ENCODE data around the gene MYLIP. TPM values are rescaled to one million over a fixed set of nuclear protein-coding genes. Genes with fewer than 3 reads are reported as not detected.

The MYLIP gene
- total and polyA plus RNA-seq, 2 of the 13 experiments (the other 11 are each of a cell fraction or from before 2014, with no cell fraction given): 3.4 to 10.8 TPM

- TF ChIP-seq KDM4B (CRISPR knock-in tag; IDR thresholded peaks at IDR 0.05) (no peak), ZNF543 (CRISPR knock-in tag; IDR thresholded peaks at IDR 0.05) (no peak), PHF8 (CRISPR knock-in tag; IDR thresholded peaks at IDR 0.05) (no peak)
Observed at GRCh38 chr6:16166871-16167608, 38.2 kb downstream of the MYLIP start (continued).

DNA sequence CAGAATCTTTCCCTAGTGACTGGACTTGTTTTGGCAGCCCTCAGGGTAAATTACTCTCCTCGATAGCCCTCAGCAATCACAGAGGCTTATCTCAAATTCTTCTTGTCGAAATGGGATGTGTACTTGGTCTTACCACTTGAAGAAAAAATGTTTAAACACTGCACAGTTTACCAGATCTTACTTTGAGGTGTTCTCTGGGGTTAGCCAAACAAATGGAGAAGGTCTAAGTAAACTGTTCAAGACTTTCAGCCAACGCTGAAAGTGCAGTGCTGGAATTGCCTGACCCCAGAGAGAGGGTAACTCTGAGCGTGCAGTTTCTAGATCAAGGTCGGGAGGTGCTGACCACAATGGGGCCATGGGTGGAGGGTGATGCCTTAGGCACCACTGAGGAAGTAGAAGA is 39.2 kb downstream of the MYLIP start:
- BruUV-seq (replicated peaks): no TSS peak
- no peak overlapping the region for H3K27ac ChIP-seq (ENCODE audit: extremely low read length, insufficient read depth, low read length)
- H3K36me3 ChIP-seq (replicated peaks in 1 of 2; ENCODE audit: control insufficient read depth in 1 of 2, insufficient read depth in 2 of 2, low read length in 2 of 2): no peaks in the 10 kb centered on the region
- no peaks in the 10 kb centered on the region for H4K20me1 ChIP-seq (ENCODE audit: insufficient read depth, low read length)
- FAIRE-seq (no peak), ATAC-seq (peak; percentile 54), DNase-seq (ENCODE audit: low spot score) (no peak)
- intact Hi-C loops (cut with micrococcal nuclease; ENCODE audit: unreplicated experiment) (no loop called here), in situ Hi-C loops (cut with HindIII; ENCODE audit: extremely low pct_ligation_motif_present, low pct_unique_long_range_greater_than_20kb) (no loop called here)
- ChIA-PET POLR2A (no interaction called here), CTCF (ENCODE audit: low intra/inter-chr PET ratio, low total read pairs) (interaction anchor here (1.9 kb wide), 1 partner anchor 477 kb away, joined by 13 read pairs; no protein-coding TSS in a partner anchor)
- no peaks in the 10 kb centered on the region for H3K9me3 ChIP-seq (ENCODE audit: low read length)
- no peak overlapping the region for H3K4me2 ChIP-seq (ENCODE audit: low read depth, low read length)
- no peak overlapping the region for H3K9ac ChIP-seq (ENCODE audit: insufficient read depth, low read depth, low read length)
- H3K4me3 ChIP-seq (replicated peaks in 1 of 3; ENCODE audit: insufficient read depth in 1 of 3, low read depth in 2 of 3, low read length in 3 of 3): no peak overlapping the region
- TF ChIP-seq ZNF672 (CRISPR knock-in tag; IDR thresholded peaks at IDR 0.05) (no peak), MYPOP (CRISPR knock-in tag; IDR thresholded peaks at IDR 0.05) (no peak), ZNF280B (CRISPR knock-in tag; IDR thresholded peaks at IDR 0.05; ENCODE audit: borderline replicate concordance) (no peak), KLF13 (CRISPR knock-in tag; IDR thresholded peaks at IDR 0.05) (no peak), NFYB (CRISPR knock-in tag; IDR thresholded peaks at IDR 0.05) (no peak)
- no peaks in the 10 kb centered on the region for H3K79me2 ChIP-seq (ENCODE audit: insufficient read depth, low read length)
- peaks cover 0 to 12% of the 10 kb centered on the region in 2 experiments; a peak in 2 of 5 replicates for H3K27me3 ChIP-seq (ENCODE audit: control insufficient read depth in 1 of 2, insufficient read depth in 2 of 2, low read length in 2 of 2)
- no peak overlapping the region for H2AFZ ChIP-seq (ENCODE audit: low read length)
- 0% methylated on average over 5 of the region's 5 CpGs for WGBS (ENCODE audit: low lambda C conversion rate)
- no peaks in the 10 kb centered on the region for H3K4me1 ChIP-seq (ENCODE audit: insufficient read depth, low read length)
